Fibroblast of peridontal ligament (primary cell): ENCODE measurements around the gene COL26A1.

Source experiments
- DNase-seq: peaks from one replicate; pipeline ENCODE4 v3.0.0-alpha.2; 2010; ENCODE audit errors: extremely low read depth

COL26A1 gene

DNA sequence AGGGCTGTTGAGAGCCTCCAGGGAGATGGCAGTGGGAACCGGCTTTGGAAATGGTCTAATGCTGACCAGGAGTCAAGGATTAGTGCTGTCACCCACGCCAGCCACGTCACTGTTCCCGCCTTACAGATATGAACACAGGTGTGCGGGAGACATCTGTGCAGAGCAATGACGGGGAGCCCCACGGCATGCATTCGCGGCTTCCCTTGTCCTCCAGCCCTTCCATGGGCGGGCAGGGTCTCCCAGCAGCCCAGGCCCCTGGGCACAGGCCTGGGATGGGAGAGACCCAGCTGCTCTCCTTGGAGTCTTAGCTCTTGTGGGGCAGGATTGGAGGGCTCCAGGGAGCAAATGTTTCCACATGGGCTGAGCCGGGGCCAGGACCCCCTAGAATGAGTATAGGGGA lies 172.2 kb downstream of the COL26A1 start:
- DNase-seq, result no peak

- DNase-seq, result no peak
These were observed 172.7 kb downstream of the COL26A1 start for GRCh38 chr7:101535351-101535751.

DNA sequence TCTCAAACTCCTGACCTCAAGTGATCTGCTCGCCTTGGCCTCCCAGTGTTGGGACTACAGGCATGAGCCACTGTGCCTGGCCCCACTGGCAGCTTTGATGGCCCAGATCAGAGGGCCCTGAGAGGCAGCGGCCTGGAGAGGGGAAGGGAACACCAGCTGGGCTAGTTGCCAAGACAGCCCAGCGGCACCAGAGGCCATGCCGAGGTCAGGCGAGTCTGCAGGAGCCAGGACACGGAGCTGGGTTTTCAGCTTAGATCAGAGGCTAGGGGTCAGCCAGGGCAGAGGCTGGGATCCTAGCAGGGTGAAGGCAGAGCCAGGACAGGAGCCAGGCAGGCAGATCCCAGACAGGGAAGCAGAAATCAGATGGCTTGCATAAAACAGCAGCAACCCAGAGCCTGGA lies 173.6 kb downstream of the COL26A1 start:
- DNase-seq, result no peak

DNA sequence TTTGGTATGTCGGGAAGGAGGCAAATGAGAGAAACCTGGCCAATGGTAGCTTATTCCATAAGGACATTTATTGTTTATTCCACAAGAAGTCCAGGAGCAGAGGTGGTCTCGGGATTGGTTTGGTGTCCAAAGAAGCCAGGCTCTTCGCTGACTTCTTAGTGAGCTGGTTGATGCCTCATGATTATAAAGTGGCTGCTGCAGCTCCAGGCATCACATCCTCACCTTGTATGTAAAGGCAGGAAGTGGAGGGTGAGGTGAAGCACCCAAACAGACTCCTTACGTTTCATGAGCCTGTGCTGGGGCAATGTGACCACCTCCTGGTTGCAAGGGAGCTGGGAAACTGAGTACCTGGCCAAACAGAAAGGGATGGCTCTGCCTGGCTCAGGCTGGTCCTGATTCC lies 174.0 kb downstream of the COL26A1 start:
- no peak for DNase-seq

- DNase-seq, result peak; percentile 31
These were observed 174.5 kb downstream of the COL26A1 start for GRCh38 chr7:101537205-101537604.

DNA sequence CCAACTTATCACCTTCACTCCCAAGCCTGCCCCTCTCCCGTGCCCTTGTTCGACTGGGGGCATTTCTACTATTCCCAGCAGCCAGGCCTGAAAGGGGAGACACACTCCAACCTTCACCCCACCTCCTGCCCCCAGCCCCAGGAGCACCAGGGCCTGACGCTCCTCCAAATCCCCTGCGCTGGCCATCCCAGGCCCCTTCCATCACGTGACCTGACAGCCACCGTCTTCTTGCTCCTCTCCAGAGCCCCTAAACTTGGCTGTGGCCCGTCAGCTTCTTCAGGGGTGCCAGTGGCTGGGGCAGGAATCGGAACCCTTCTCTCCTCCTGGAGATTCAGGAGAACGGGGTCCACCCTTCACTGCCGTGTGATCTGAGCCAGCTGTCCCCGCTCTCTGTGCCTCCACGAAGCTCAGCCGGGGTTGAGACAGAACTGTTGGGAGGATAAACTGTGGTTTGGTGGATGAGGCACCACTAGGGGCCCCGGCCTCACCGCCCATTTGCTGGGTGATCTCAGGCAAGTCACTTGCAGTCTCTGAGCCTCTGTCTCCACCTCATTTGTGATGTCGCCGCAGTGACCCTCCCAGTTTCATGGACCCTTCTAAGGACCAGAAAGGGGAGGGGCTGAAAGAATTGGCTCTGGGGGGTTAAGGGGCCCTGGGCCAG lies 175.4 kb downstream of the COL26A1 start:
- no peak for DNase-seq

- DNase-seq, result peak; percentile 53
These were observed 176.2 kb downstream of the COL26A1 start for GRCh38 chr7:101538596-101539459.

DNA sequence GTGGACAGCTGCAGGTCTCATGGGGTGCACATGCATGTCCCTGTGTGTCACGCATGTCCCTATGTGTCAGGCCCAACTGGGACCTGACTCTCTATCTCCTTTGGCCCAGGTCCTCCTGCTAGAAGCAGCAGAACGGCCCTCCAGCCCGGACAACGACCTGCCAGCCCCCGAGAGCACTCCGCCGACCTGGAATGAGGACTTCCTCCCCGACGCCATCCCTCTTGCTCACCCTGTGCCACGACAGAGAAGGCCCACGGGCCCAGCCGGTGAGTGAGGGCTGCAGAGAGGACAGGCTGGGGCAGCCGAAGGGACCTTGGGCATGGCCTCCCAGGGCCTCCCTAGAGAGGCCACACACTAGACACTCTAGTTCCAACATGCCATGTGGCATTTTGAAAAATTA lies 177.1 kb downstream of the COL26A1 start:
- no peak for DNase-seq

DNA sequence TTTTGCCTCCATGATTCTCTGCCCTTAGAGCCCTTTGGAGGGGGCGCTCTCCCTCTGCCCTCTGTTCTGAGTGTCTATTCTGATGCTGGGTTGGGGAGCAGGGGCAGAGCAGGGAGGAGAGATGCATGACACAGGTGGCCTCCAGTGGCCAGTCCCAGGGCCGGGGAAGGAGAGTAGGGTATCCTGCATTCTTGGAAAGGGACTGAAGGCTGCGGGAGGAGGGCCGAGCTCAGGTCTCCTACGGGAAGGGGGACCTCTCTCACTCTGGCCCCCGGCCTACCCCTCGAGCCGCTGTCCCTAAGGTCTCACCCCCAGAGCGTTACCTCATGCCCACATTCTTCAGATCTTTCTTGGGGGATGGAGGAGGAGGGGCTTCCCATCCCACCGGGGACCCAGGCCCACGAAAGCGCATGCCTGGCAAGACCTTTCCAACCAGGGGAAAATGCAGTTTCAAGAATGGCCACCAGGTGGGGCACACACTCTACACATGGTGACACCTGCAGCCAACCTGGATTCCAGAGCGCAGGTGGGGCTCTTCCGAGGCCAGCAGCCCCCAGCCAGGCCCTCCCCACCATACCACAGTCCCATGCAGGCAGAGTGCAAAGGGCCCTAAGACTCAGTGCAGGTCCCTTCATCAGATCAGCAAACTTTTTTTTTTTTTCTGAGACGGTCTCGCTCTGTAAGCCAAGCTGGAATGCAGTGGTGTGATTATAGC lies 180.0 kb downstream of the COL26A1 start:
- peak; percentile 40 for DNase-seq

DNA sequence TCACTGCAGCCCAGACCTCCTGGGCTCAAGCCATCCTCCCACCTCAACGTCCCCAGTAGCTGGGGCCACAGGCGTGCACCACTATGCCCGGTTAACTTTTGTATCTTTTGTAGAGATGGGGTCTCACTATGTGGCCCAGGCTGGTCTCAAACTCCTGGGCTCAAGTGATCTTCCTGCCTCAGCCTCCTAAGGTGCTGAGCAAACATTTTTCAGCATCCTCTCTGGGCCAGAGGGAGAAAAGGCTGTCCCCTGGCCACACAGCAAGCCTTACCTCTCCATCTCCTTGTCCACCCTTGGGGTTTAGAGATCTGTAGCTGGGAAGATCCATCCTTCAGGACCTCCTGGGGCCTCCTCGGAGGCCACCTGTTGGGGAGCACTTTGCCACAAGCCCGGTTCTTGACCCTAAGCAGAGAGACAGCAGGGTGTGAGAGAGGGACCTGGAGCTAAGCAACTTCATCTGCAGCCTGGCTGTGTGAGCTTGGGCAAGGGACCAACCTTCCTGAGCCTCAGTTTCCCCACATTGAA lies 180.6 kb downstream of the COL26A1 start:
- no peak for DNase-seq

GRCh38 chr7:101543846-101544245 lies 181.2 kb downstream of the COL26A1 start:
- no peak for DNase-seq

DNA sequence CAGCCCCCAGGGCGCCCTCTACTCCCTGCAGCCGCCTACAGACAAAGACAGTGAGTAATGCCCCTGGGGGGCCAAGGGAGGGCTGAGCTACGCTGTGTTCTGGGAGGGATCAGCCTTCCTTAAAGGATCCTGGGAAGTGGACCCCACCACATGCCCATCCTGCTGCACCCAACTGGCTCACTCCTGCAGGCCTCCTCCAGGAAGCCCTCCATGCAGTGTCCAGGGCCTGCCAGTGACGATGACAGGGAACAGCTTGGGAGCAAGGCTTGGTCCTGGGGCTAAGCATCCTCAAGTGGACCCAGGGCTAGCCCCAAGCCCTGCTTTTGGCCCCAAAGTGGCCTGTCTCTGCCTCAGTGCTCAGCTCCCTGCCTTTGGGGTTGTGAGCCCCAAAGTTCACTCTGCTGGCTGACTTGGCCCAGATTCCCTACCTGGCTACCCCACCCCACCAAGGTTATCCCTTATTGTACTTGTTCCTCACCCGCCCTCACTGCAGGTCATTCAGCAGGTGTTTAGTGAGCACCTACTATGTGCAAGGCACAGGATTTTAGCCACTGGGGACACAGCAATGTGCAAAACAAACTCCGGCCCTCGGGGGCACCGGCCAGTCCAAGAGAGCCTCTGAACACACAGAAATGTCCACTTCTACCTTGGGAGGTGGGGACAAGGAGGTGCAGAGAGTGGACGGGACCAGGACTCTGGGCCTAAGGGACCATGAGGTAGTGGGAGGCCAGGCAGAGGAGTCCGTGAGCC lies 182.9 kb downstream of the COL26A1 start:
- no peak for DNase-seq

DNA sequence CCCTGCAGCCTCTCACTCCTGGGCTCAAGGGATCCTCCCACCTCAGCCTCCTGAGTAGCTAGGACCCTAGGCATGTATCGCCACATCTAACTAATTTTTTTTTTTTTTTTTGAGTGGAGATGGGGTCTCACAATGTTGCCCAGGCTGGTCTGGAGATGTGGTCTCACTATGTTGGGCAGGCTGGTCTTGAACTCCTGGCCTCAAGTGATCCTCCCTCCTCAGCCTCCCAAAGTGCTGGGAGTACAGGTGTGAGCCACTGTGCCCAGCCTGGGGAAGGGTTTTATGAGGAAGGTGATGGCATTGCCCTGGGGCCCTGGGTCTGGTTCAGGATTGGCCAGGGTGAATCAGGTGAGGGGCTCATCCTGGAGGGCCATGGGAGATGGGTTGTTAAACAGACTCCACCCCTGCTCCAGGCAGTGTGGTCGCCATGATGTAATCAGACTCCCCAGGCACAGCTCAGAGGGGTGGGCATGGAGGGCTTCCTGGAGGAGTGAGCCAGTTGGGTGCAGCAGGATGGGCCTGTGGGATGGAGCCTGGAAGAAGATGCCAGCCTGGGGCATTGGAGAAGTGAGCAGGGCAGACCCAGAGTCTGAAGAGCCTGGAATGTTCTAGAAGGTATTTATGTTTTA lies 183.7 kb downstream of the COL26A1 start:
- no peak for DNase-seq

DNA sequence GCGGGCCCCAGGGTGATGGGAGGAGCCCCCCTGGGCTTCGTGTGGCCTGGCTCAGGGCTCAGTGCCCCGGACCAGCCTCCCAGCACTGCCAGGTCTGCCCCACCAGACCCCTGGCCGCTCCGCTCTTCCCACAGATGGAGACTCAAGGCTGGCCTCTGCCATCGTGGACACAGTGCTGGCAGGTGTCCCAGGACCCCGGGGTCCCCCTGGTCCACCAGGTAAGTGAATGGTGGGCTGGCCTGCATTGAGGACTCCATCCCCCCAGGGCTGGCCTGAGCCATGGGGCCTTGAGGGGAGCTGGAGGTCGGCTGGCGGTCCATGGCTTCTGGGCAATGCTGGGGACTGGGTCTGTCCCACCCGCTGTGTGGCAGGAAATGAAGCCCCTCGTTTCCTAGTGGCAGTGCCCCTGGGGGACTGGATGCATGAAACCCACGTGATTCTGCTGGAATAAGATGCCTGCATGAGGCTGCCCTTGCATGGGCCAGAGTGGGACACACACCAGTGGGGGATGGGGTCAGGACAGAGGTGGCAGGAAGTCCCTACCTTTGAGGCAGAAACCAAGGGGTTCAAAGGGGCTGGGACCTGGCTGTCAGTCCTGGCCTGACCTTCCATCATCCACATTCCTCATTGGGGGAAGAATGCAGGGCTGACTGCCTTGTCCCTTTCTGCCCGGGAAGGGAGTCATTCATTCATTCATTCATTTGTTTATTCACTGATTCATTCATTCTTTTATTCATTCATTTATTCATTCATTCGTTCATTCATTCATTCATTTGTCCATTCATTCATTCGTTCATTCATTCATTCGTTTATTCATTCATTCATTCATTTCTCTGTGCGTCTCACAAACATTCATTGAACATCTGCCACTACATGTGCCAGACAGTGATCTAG lies 184.6 kb downstream of the COL26A1 start:
- no peak for DNase-seq

DNA sequence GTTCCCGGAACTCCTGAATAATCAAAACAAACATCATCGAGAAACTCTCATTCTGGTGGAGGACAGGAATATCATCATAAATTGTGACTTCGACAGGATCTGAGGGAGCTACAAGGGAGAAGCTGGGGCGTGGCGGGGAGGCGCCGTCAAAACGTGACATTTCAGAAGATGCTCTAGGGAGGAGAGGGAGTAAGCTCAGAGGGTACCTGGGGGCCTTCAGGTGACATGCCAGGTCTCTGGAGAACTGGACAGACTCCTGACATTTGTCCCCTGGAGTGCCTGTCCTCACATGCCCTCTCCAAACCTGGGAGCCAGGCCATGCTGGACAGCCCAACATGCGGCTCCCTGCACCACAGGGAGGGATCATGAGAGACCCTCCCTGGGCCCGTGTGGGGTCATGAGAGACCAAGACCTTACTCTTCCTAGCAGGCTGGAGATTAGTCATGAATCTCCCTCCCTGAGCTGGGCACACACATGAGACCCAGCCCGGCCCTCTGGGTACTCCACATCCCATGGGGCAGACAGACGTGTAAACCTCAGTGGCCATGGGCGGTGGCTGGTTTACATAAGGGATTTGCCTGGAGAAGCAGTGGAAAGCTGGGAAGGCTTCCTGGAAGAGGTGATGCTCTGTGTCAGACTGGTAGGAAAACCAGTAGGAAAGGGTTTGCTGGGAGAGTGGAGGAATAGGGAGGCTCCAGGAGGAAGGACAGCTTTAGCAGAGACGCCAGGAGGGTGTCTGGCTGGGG lies 185.4 kb downstream of the COL26A1 start:
- DNase-seq, result no peak

DNA sequence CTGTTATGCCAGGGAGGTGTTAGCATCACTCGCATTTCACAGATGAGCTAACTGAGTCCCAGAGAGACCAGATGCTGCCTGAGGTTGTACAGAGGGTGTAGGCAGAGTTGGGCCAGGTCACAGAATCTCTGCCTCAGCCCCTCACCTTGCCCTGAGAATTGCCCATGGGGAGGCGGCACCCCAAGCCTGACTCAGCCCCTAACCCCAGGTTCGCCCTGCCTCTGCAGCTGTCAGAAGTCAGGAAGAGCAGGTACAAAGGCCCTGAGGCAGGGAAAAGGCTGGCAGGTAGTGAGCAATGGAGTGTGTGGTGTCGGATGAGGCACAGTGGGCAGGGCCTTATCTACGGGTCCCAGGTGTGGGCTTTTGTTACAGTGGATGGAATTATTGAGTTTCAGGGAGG lies 187.1 kb downstream of the COL26A1 start:
- DNase-seq, result no peak

DNA sequence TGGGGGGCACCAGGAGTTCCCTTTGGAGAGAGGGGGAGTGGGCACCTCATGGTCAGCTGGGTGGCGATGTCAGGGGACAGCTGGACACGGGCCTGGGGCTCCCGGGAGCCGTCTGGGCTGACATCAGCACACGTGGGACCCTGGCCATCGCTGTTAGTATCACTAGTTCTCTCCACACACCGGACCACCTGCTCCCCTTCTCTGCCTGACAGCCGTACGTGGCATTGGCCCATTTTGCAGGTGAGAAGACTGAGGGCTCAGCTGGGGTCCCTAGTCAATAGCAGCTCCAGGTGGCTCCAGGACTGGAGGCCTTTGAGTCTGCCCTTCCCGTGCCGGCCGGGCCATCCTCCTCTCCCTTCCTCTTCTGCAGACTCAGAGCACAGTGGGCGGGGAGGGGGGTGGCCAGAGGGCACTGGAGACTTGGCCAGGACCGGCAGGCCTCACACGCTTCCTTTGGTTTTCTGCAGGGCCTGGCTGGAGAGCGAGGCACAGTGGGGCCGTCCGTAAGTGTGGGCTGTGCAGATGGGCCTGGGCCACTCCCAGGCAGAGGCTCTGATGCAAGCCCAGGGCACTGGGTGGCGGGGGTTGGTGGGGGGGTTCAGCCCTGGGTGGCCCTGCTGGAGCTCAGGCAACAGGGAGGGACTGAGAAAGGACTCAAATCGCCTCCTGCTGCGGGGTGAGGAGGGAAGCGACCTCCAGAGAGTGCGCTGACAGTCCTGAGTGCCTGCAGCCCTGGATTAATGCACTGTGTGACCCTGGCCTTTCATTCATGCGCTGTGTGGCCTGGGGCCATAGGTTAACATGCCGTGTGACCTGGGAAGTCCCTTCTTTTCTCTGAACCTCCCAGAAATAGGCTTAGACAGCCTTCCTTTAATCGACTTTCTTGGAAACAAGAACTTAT lies 188.2 kb downstream of the COL26A1 start:
- no peak for DNase-seq

- no peak for DNase-seq
These were observed 190.5 kb downstream of the COL26A1 start for GRCh38 chr7:101553018-101553770.
